HG03457 (cell line): Measurements from ENCODE around the gene LCK.

Source experiments
- ATAC-seq: cut with Tn5 transposase; IDR thresholded peaks from one replicate; pipeline ENCODE4 v1.9.1; 2021; ENCODE audit warnings: moderate number of reproducible peaks; ENCODE audit not compliant: unreplicated experiment

LCK gene

GRCh38 chr1:32250893-32251716, at the start of gene LCK:
TSS of gene LCK (plus strand) at chr1:32251265. CDS start at chr1:32274330, 23,065 bp downstream.
- no peak for ATAC-seq

DNA sequence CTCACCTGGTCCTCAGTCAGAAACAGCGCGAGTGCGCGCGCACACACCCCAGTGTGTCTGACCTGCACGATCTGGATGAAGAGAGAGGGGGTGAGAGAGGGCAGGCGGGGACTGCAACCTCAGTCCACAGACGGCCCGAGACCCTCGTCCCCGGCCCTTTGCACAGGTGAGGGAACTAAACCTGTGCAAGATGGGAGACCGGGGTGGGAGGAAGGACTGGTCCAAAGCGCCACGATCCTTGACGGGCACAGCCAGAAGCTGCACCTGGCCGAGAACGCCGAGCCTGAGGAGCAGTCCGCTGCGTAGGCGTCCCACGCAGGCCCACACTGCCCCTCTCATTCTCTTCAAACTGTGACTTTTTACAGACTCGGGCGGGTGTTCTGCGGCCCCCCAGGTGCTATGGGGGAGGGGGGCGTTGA, 46.1 kb upstream of the LCK start:
- no peak for ATAC-seq

DNA sequence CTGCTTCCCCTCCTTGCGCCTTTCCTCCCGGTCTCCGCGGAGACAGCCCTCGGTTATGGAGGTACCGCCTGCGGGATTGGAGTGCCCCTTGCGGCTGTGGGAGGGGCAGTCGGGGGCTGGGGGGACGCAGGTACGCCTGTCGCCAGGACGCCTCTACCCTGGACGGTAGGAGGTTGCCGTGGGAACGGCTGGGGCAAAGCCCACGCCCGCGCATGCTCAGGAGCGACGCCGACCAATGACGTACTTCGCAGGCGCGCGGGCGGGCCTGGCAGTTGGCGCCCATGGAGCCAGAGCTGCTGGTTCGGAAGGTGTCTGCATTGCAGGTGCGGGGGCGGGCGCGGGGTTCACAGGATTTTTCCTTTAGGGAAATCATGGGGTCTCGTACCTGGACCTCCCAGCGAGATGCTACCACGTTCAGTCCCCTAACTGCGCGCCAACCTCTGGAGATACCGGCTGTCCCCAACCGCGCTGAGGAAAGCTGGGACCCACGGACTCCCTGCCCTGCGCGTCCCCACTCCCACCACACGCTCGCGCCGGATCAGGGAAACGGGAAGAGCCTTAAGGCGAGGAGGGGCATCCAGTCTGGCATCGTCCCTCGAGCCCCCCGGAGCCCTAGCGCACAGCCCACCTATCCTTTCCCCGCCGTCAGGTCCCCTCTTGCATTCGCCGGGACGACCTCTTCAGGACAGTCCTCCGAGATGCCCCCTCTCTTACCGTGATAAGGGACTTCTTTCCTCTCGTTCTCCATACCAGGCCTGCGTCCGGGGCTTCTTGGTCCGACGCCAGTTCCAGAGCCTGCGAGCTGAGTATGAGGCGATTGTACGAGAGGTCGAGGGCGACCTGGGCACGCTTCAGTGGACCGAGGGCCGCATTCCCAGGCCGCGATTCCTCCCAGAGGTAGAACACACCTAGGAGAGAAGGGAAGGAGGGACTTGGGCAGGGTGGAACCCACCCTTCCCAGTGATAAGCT, 45.4 kb upstream of the LCK start, which contains the start of gene IQCC:
Gene IQCC (plus strand): TSS at position 271 of the 970 bp plus-strand sequence. CDS start 11 bp downstream, at position 282.
- no peak for ATAC-seq

GRCh38 chr1:32208469-32208868, 42.6 kb upstream of the LCK start:
- ATAC-seq, result no peak

DNA sequence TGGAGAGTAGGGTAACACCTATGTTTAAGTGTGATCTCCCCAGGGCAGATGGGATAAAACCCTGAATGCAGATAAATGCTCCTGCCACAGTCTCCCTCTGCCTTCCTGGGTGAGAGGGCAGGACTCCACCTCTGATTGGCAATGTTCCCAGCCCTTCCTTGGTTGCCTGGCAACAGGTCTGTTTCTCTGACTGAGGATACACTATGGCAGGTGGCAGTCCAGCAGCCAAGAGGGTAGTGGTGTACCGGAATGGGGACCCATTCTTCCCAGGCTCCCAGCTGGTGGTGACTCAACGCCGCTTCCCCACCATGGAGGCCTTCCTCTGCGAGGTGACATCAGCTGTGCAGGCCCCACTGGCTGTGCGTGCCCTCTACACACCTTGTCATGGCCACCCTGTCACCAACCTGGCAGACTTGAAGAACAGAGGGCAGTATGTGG, 42.2 kb upstream of the LCK start, which contains the start of gene DCDC2B:
Gene DCDC2B (plus strand): TSS at position 199 of the 438 bp plus-strand sequence. CDS start 5 bp downstream, at position 204.
- ATAC-seq, result no peak

DNA sequence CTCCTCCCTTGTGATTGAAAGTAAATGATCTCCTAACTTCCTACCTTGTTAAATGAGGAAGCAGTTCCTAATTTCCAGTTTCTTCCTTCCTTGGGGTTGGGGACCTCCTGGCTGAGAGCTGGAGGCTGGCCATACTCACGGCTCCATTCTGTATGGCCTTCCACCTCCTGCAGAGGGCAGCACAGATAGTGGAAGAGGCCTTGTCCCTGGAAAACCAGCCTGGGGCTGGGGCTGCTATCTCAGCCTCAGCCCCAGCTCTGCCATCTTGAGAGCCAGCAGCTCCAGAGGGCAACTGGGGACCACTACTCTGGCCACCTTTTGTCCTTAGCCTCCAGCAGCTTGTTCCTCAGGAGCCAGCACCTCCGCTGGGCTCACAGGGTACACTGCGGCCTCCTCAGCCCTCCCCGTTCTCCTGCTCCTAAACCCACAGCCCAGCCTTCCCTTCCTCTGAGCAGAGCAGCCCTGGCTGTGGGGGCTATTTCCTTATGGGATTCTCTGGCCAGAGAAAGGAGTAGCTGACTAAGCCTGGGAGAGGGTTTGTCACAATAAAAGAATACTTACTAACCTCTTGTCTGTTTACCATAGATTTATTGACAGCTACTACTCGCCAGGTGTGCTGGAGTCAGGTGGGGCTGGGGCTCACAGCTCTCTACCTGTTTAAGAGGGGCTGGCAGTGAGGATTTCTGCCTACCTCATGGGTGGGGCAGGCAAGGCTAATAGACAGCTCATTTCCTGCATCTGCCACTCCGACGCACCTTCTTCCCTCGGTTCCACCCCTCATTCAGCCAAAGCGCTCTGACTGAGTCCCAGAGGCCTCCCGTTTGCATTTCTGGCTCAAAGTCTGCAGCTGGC, 35.2 kb upstream of the LCK start:
- ATAC-seq, result no peak

DNA sequence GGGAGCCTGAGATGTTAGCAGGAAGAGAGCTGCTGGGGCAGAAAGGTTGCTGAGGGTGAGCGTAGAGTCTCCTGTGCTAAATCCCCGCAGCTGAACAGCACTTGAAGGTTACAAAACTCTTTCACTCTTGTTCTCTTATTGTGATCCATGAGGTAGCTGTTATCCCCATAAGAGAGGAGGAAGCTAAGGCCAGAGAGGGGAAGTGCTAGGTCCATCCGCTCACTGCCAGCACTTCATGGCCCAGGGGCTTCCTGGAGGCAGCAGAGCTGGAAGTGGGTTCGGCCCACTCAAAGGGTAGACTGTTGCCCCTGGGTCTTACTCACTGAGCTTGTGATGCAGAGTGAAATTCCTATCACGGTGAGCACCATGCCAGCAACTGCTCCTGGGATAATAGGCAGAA, 34.5 kb upstream of the LCK start:
- no peak for ATAC-seq

DNA sequence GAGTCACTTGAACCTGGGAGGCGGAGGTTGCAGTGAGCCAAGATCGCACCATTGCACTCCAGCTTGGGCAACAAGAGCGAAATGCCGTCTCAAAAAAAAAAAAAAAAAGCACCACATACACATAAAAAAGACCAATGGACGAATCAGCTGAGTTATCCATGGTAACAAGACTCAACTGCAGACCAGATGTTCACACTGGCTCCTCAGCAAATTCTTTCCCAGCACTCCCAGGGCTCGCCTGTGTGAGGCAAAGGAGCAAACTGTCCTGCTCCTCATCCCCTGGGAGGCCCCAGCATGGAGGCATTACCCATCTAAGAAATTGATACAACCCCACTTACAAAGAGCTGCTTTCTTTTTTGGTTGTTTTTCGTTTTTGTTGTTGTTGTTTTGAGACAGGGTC, 32.0 kb upstream of the LCK start:
- ATAC-seq, result no peak

DNA sequence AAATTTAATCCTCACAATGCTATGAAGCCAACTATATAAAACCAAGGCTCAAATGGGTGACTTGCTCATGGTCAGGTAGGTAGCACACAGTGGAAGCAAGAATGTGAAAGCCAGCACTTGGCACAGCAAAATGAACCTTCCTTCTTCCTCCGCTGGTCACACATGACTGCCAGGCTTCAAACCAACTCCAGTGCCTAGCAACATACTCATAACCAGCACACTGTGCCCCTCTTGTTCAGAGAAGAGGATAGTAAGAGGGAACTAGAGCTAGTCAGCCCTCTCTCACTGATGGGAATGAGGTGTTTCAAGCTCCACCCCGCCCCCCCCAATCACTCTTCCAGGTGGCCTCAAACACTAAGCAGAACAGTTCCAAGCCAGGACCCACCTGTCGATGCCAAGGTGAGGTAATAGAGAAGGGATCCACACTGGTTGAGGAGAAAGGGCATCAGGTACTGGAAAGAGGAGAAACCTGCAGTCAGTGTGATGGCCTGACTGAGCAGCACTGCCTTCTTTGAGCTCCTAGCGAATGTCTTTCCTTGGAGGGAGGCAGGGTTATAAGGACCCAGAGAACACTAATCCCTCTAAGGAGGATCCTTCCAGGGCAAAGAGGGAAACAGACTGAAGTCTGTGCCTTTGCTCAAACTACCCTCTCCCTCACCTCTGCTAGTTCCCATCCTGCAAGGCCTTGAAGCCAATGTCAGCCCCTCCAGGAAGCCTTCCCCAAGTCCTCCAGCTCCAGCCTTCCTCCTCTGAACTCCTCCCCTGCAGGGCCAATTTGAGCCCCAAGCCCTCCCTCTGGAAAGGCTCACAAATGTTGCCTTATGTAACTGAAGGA, 30.1 kb upstream of the LCK start:
- no peak for ATAC-seq

GRCh38 chr1:32221581-32221979, 29.5 kb upstream of the LCK start:
- no peak for ATAC-seq

- ATAC-seq, result peak; percentile 67
Measured at GRCh38 chr1:32221980-32222755, 28.9 kb upstream of the LCK start, which contains the start of the genes EIF3I and TMEM234. TSS of gene EIF3I (plus strand) at chr1:32222407. CDS start at chr1:32222442, 35 bp downstream. TSS of gene TMEM234 (minus strand) at chr1:32222353. CDS start at chr1:32222322, 31 bp downstream.

DNA sequence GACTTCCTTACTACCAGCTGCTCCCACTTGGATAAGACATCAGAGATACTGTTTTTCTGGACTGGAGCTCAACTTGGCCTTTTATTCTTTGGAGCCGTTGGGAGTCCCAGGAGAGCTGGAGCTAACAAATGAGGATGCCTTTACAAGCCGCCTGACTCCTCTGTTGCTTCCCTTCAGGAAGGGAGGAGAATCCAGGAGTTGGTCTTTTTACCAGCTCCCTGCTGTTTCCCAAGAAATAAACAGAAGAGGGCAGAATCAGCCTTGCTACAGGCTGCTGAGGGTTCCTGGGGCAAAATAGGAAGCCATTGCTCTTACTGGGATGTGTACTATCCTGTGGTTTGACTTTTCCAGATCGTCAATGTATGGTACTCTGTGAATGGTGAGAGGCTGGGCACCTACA, 27.4 kb upstream of the LCK start:
- ATAC-seq, result no peak

GRCh38 chr1:32224285-32224684, 26.8 kb upstream of the LCK start:
- ATAC-seq, result no peak

DNA sequence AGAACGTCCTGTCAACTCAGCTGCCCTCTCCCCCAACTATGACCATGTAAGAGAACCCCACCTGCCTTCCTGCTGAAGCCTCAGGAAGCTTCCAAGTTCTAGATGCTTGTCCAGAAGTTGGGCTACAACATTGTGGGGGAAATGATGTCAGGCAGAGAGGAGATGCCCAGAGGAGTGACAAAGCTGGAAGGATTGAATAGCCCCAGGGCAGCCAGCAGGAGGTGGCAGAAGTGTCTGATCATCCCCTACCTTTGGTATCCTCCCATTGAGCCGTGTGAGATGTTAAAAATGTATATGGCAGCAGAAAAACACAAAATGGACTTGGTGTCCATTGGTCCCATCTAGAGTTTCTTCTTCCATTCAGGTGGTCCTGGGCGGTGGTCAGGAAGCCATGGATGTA, 22.3 kb upstream of the LCK start:
- ATAC-seq, result no peak

GRCh38 chr1:32231843-32232432, 19.1 kb upstream of the LCK start:
- no peak for ATAC-seq

DNA sequence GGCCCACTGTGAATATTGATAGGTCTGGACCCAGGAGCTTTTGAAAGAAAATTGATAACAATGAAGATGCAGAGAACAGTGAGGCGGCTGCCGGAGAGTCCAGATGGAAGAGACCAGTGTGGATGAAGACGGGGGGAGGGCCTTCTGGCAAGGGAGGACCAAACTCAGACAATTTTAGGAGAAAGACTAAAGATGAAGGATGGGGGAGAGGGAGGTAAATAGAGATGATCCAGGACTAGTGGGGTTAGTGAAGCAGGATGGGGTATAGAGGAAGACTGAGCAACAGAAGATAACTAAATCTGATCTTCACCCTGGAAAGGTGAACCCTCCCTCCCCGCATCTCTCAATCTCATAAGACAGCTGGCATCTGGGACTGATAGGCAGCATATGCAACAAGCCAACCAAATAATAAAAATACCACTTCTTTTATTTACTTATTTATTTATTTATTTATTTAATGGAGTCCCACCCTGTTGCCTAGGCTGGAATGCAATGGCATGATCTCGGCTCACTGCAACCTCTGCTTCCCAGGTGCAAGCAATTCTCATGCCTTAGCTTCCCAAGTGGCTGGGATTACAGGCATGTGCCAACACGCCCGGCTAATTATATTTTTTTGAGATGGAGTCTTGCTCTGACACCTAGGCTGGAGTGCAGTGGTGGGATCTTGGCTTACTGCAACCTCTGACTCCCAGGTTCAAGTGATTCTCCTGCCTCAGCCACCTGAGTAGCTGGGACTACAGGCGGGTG, 18.3 kb upstream of the LCK start:
- ATAC-seq, result no peak

DNA sequence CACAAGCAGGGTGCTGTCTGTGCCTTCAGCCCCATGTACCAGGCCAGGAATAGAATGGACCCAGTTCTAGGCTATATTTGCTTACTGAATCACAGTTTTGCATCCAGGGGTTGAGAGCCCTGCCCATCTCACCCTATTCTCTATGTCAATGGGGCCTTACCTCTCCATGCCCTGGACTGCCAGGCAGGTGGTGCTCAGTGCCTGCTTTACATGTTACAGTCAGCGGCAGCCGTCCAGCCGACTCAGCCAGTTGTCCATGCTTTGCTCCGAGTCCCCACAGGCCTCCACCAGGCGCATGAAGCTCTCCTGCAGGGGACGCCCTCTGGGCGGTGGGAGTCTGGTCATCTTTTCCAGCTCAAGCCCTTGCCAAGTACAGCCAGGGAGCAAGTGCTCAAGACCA, 16.3 kb upstream of the LCK start:
- no peak for ATAC-seq

DNA sequence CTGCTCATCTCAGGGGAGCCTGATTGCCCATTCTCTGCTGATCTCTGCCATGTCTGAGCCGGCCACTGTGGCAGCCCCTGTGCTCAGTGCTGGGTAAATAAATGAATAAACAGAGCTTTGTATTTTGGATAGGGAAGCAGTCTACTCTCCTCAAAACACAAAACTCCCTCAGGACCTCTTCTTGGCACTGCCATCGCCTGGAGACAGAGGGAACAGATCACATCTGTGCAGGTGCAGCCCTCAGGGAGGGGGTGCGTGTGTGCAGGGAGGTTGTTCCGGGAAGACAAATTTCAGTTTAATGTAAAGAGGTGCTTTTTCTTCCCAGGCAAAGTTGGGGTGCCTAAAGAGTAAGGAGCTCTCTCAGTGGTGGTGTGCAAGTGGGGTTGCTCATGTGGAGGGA, 11.7 kb upstream of the LCK start:
- ATAC-seq, result no peak
